ENCODE results near the gene ADAP1. TPM values are rescaled to one million over a fixed set of nuclear protein-coding genes. Genes with fewer than 3 reads are reported as not detected.
A peak's percentile ranks its signal among the peaks of the same experiment; 100 is the strongest.

The ADAP1 gene
- total and polyA plus RNA-seq, 2 of the 13 experiments (the other 11 are each of a cell fraction or from before 2014, with no cell fraction given) = 10.5 to 24.6 TPM

GRCh38 chr7:985915-986741 lies 31.6 kb upstream of the ADAP1 start (continued):
- TF ChIP-seq ZBTB33 (CRISPR knock-in tag; IDR thresholded peaks at IDR 0.05) (peak; percentile 95), TARDBP (CRISPR knock-in tag; IDR thresholded peaks at IDR 0.05) (no peak), ETS1 (CRISPR knock-in tag; IDR thresholded peaks at IDR 0.05) (no peak), ZBTB49 (CRISPR knock-in tag; IDR thresholded peaks at IDR 0.05; ENCODE audit: borderline replicate concordance) (no peak), ZBTB7B (CRISPR knock-in tag; IDR thresholded peaks at IDR 0.05) (peak; percentile 68; the same call in 1 of the 2 replicates), ZNF609 (CRISPR knock-in tag; IDR thresholded peaks at IDR 0.05; ENCODE audit: borderline replicate concordance) (no peak), ZNF570 (CRISPR knock-in tag; IDR thresholded peaks at IDR 0.05; ENCODE audit: borderline replicate concordance) (no peak), TOE1 (CRISPR knock-in tag; IDR thresholded peaks at IDR 0.05) (no peak), ZNF34 (CRISPR knock-in tag; IDR thresholded peaks at IDR 0.05; ENCODE audit: borderline replicate concordance) (no peak), ZNF337 (CRISPR knock-in tag; IDR thresholded peaks at IDR 0.05; ENCODE audit: borderline replicate concordance, low read depth) (no peak), PRDM10 (CRISPR knock-in tag; IDR thresholded peaks at IDR 0.05; ENCODE audit: low read depth) (peak; percentile 43; the same call in 1 of the 2 replicates)
